GM12875 (cell line): ENCODE results near the gene KMT2D.

Experiments
- H3K4me3 ChIP-seq: one replicate; pipeline ENCODE4 v1.5.1; 2011; ENCODE audit warnings: low read depth, low read length, control low read depth
- TF ChIP-seq, protein P1 (sequence below): IDR thresholded peaks from 2 replicates; pipeline ENCODE4 v1.5.1; 2011; ENCODE audit warnings: low read depth, mild to moderate bottlenecking, control low read depth, inconsistent platforms, low read length, moderate library complexity, borderline replicate concordance; ENCODE audit not compliant: insufficient read depth

KMT2D gene

DNA sequence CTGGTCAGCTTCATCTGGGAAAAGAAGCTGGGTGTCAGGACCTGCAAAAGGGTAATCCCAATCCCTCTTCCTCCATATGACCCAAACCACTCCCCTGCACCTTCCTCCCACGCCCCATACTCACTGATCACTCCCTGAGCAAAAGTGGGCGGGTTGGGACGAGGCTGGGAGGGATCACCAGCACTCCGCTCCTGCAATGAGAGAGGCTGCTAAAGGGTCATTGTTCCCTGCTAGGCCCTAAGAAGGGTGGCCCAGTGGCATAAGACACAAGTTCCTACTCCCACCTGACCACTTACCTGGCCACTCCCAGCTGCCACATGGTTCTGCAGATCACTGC is 26.3 kb downstream of the KMT2D start:
- TF ChIP-seq, protein P1, sequence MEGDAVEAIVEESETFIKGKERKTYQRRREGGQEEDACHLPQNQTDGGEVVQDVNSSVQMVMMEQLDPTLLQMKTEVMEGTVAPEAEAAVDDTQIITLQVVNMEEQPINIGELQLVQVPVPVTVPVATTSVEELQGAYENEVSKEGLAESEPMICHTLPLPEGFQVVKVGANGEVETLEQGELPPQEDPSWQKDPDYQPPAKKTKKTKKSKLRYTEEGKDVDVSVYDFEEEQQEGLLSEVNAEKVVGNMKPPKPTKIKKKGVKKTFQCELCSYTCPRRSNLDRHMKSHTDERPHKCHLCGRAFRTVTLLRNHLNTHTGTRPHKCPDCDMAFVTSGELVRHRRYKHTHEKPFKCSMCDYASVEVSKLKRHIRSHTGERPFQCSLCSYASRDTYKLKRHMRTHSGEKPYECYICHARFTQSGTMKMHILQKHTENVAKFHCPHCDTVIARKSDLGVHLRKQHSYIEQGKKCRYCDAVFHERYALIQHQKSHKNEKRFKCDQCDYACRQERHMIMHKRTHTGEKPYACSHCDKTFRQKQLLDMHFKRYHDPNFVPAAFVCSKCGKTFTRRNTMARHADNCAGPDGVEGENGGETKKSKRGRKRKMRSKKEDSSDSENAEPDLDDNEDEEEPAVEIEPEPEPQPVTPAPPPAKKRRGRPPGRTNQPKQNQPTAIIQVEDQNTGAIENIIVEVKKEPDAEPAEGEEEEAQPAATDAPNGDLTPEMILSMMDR, result no peak
- H3K4me3 ChIP-seq, result no peak overlapping the region

DNA sequence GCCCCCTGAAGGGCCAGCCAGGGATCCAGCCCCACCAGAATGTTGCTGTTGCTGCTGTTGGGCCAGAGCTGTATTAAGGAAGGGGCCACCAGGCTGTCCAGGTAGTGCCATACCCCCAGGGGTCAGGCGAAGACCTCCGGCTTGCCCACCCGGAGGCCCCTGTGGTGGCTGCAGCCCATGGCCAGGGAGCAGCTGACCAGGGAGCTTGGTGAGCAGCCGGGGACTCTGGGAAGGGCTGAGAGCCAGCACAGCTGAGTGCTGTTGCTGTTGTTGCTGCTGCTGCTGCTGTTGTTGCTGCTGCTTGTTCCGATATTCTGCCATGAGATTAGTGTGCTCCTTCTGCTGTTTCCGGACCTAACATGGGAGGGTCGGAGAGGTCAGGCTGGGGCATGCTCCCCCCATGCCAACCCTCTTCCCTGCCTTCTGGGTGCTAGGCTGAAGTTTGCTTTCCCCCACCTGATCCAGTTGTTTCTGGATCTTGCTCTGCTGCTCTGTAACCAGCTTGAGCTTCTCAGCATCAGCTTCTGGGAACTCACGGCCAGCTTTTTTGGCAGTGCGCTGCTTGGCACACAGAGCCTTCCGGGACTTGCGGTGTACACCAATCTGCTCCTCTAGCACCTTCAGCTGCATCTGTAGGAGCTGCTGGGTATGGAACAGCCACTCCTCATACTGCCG is 26.8 kb downstream of the KMT2D start:
- no peak overlapping the region for H3K4me3 ChIP-seq
- TF ChIP-seq, protein P1, result no peak

DNA sequence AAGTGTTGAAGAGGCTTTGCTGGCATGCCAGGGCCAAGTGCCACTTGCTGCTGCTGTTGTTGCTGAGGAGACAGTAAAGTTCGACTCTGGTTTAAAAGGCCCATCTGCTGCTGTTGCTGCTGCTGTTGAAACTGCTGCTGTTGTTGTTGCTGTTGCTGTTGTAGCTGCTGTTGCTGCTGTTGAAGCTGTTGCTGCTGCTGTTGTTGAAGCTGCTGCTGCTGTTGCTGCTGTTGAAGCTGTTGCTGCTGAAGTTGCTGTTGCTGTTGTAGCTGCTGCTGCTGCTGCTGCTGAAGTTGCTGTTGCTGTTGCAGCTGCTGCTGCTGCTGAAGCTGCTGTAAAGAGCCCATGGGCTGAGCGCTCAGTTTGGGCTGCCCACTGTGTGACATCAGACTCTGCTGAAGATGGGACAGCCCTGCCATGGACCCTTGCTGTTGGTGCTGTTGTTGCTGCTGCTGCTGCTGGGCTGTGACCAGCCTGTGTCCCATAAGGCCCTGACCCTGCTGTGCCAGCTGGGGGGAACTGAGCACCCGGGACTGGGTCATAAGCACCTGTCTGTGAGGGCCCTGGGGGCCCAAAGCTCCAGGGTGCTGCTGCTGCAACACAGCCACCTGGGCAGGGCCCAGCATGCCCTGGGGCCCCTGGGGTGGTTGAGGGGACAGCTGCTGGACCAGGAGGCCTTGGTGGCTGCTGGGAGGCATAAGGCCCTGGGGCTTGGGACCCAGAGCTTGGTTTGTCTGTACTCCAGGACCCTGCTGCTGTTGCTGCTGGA is 27.7 kb downstream of the KMT2D start:
- TF ChIP-seq, protein P1, result no peak
- no peak overlapping the region for H3K4me3 ChIP-seq

DNA sequence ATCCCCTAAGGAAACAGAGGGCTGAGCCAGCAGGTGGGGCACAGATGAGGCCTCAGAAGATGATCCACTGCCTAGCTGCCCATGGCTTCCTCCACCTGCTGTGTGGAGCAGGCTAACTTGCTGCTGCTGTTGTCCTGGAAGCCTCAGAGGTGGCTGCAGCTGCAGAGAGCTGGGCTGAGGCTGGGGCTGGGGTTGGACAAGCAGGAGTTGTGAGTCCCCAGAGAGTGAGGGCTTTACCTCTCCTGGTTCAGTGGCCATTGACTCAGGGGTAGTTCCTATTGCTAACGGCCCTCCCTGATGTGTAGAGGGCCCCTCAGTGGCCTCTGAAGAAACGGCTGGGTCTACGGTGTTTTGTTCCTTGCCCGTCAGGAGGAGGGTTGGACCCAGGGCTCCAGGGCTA is 28.3 kb downstream of the KMT2D start:
- no peak overlapping the region for H3K4me3 ChIP-seq
- TF ChIP-seq, protein P1, result no peak

DNA sequence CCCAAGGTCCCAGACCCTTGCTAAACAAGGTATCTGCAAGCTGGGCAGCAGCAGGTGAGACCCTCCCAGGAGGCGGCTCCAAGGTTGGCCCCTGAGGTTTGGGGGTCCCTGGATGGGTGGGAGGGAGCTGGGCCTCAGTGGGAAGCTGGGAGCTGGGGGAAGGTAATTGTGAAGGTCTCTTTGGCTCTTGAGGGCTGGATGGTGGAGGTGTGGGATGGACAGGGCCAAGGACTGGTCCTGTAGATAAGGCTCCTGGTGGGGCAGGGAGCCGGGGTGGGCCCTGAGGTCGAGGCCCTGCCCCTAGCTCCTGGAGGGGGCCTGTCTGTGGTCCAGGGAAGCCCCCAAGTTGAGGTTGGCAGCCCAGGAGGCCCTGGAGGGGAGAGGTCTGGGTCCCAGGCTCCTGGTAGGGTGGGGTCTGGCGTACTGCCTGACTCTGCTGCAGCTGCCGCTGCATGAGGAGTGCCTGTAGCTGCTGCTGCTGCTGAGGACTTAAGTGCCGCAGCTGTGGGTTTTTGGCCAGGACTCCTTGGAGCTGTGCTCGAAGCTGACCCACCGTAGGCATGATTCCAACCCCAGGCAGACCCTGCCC is 28.9 kb downstream of the KMT2D start:
- TF ChIP-seq, protein P1, result no peak
- no peak overlapping the region for H3K4me3 ChIP-seq

DNA sequence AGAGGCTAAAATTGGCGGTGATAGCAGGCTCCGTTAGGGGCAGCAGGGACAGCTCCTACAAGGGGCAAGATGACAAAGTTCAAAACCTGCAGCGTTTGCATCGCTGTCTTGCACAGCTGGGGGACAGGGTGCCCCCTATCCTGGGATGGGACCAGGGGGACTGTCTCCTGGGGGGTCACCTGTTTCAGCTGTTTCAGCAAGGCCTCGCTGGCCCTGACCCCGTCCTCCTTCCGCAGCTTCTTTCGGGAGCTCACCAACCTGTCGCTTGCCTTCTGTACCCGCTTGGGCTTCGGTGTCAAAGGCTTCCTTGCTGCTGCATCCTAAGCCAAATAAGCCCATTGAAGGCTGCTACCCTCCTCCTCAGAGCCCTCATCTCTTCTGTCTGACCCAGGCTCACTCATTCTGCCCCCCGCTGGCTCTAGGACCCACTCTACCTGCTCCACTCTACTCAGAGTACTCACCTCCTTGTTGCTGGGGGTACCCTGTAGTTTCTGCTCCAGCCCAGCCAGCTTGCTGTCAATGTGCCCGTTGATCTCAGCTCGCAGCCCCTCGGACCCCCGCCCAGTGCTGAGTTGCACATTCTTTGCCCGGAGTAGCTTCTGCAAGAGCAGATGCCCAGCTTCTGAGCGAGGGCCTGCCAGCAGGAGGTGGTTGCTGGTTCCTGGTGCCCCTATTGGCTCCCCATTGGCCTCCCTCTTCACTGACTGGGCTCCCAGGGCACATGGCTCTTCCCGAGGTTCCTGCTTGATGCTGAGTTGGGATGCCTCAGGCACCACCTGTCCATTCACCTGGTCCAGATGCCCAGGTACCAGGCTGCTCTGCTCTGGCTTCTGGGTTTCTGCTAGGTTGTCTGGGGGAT is 29.7 kb downstream of the KMT2D start:
- no peak overlapping the region for H3K4me3 ChIP-seq
- TF ChIP-seq, protein P1, result no peak
